Left lung (tissue), 10 donors: ENCODE results near the gene ELAPOR2. TPM values are rescaled to one million over a fixed set of nuclear protein-coding genes. Genes with fewer than 3 reads are reported as not detected.

Experiments used
- ATAC-seq: fragments of 200-7000 bp; cut with Tn5 transposase; one replicate; pipeline ENCODE4 v1.9.1; 2020; ENCODE audit warnings: moderate library complexity
- DNase-seq, 4 donors: peaks; one replicate each; pipeline ENCODE4 v3.0.0-alpha.2; 2013 to 2020
- H3K27ac ChIP-seq, 2 donors: fragments of 200-600 bp; sonication (generic) in 1 of 2; one replicate each; pipeline versions ENCODE4 v1.5.0 to v1.8.0; 2020 to 2021
- H3K27me3 ChIP-seq, 2 donors: fragments of 200-600 bp; sonication (generic) in 1 of 2; one replicate each; pipeline versions ENCODE4 v1.5.0 to v1.8.0; 2020 to 2021
- H3K36me3 ChIP-seq, 2 donors: fragments of 200-600 bp; sonication (generic) in 1 of 2; one replicate each; pipeline versions ENCODE4 v1.5.0 to v1.8.0; 2020 to 2021
- H3K4me1 ChIP-seq, 2 donors: fragments of 200-600 bp; one replicate each; pipeline ENCODE4 v1.8.0; 2021
- H3K4me3 ChIP-seq, 2 donors: fragments of 200-600 bp; sonication (generic) in 1 of 2; one replicate each; pipeline versions ENCODE4 v1.5.0 to v1.8.0; 2020 to 2021; ENCODE audit warnings: mild to moderate bottlenecking in 1 of 2
- H3K9me3 ChIP-seq, 2 donors: fragments of 200-600 bp; sonication (generic) in 1 of 2; one replicate each; pipeline versions ENCODE4 v1.5.0 to v1.8.0; 2020 to 2021
- CTCF ChIP-seq, 2 donors: fragments of 200-600 bp; sonication (generic) in 1 of 2; IDR thresholded peaks; one replicate each; pipeline versions ENCODE4 v1.5.0 to v1.8.0; 2021; ENCODE audit warnings: antibody characterized with exemption in 2 of 2
- intact Hi-C, 2 donors: fragments of 100-400 bp; cut with DNase I; formaldehyde crosslinking; loops; one replicate each; pipeline versions ENCODE4 v1.11.2 to v1.14.2; 2022
- polyA plus RNA-seq, 6 donors: library from polyadenylated mRNA; unstranded; fragments of 120-200 nt; gene quantifications; one replicate each; pipeline ENCODE4 v1.2.1, GENCODE V29; 2013; ENCODE audit not compliant: insufficient read length in 6 of 6
- total RNA-seq, 2 donors: library from RNA; stranded (reverse); fragmentation: NEBNext Ultra II Directional; extraction: Animal tissue kit (Norgen Biotek cat#: 25700); gene quantifications; one replicate each; pipeline ENCODE4 v1.2.1, GENCODE V29; 2021
- donor health status: DM: no; HTN: yes; CAD: no.
- donor health status: DM: no; HTN: no; CAD: no.

The ELAPOR2 gene
- total and polyA plus RNA-seq, 8 donors, result 27.1 to 87.2 (median 31.9) TPM

- ATAC-seq, result no peak
- intact Hi-C loops, result no loop called here
- TF ChIP-seq CTCF (IDR thresholded peaks at IDR 0.05), result no peak
Observed at GRCh38 chr7:87027900-87028299, 31.6 kb downstream of the ELAPOR2 start.

GRCh38 chr7:87021285-87021684 lies 38.2 kb downstream of the ELAPOR2 start:
- Histone ChIP-seq H3K27ac (no peak overlapping the region), H3K4me3 (no peak overlapping the region), H3K9me3 (no peaks in the 10 kb centered on the region), H3K4me1 (no peaks in the 10 kb centered on the region), H3K27me3 (no peaks in the 10 kb centered on the region), H3K36me3 (no peaks in the 10 kb centered on the region)
- DNase-seq (no peak), ATAC-seq (no peak)
- TF ChIP-seq CTCF (IDR thresholded peaks at IDR 0.05), result no peak
- intact Hi-C loops, result no loop called here

More at GRCh38 chr7:87027900-87028299, 31.6 kb downstream of the ELAPOR2 start:
- H3K27ac ChIP-seq, result no peak overlapping the region
- H3K36me3 ChIP-seq, result no peaks in the 10 kb centered on the region
- no peaks in the 10 kb centered on the region for H3K4me1 ChIP-seq
- no peak overlapping the region for H3K4me3 ChIP-seq
- peaks cover 0 to 4% of the 10 kb centered on the region in 2 donors for H3K9me3 ChIP-seq
- no peaks in the 10 kb centered on the region for H3K27me3 ChIP-seq
- no peak for DNase-seq

- Histone ChIP-seq H3K9me3 (no peaks in the 10 kb centered on the region), H3K36me3 (no peaks in the 10 kb centered on the region), H3K27me3 (no peaks in the 10 kb centered on the region), H3K4me3 (no peak overlapping the region), H3K4me1 (no peaks in the 10 kb centered on the region), H3K27ac (no peak overlapping the region)
- intact Hi-C loops, result no loop called here
- ATAC-seq (peak; percentile 51), DNase-seq (no peak)
- TF ChIP-seq CTCF (IDR thresholded peaks at IDR 0.05), result no peak
Observed at GRCh38 chr7:87016606-87017005, 42.8 kb downstream of the ELAPOR2 start.

- TF ChIP-seq CTCF (IDR thresholded peaks at IDR 0.05), result no peak
- Histone ChIP-seq H3K4me1 (no peaks in the 10 kb centered on the region), H3K27ac (no peak overlapping the region), H3K27me3 (no peaks in the 10 kb centered on the region), H3K4me3 (no peak overlapping the region), H3K9me3 (no peaks in the 10 kb centered on the region), H3K36me3 (no peaks in the 10 kb centered on the region)
- intact Hi-C loops, result no loop called here
- DNase-seq (no peak), ATAC-seq (no peak)
Observed at GRCh38 chr7:87013840-87014190, 45.6 kb downstream of the ELAPOR2 start.

- Histone ChIP-seq H3K4me3 (no peak overlapping the region), H3K9me3 (no peaks in the 10 kb centered on the region), H3K4me1 (no peaks in the 10 kb centered on the region), H3K36me3 (no peaks in the 10 kb centered on the region), H3K27me3 (no peaks in the 10 kb centered on the region), H3K27ac (no peak overlapping the region)
- TF ChIP-seq CTCF (IDR thresholded peaks at IDR 0.05), result no peak
- DNase-seq, result no peak
- ATAC-seq, result no peak
- intact Hi-C loops, result no loop called here
Observed at GRCh38 chr7:87013136-87013839, 46.2 kb downstream of the ELAPOR2 start.

Other genes starting within 250 kb of the ELAPOR2 start
- gene DMTF1, start 92.8 kb upstream of the ELAPOR2 start, total RNA-seq, result 10 to 100 TPM; 66.7 to 71.0 TPM
- gene DMTF1, start 92.8 kb upstream of the ELAPOR2 start, polyA plus RNA-seq, result 100 to 1,000 TPM; 220 to 321 (median 264) TPM
- 10 to 100 TPM; 59.8 to 99.1 TPM for gene TMEM243, start 160.1 kb upstream of the ELAPOR2 start, total RNA-seq
- 10 to 100 TPM; 46.5 to 94.3 (median 76.1) TPM for gene TMEM243, start 160.1 kb upstream of the ELAPOR2 start, polyA plus RNA-seq